GM19324 (cell line): ENCODE data around the gene GRP.

Experiments
- ATAC-seq: cut with Tn5 transposase; IDR thresholded peaks from one replicate; pipeline ENCODE4 v1.9.1; 2021; ENCODE audit warnings: mild to moderate bottlenecking, moderate library complexity; ENCODE audit not compliant: unreplicated experiment, low FRiP score

Gene GRP

DNA sequence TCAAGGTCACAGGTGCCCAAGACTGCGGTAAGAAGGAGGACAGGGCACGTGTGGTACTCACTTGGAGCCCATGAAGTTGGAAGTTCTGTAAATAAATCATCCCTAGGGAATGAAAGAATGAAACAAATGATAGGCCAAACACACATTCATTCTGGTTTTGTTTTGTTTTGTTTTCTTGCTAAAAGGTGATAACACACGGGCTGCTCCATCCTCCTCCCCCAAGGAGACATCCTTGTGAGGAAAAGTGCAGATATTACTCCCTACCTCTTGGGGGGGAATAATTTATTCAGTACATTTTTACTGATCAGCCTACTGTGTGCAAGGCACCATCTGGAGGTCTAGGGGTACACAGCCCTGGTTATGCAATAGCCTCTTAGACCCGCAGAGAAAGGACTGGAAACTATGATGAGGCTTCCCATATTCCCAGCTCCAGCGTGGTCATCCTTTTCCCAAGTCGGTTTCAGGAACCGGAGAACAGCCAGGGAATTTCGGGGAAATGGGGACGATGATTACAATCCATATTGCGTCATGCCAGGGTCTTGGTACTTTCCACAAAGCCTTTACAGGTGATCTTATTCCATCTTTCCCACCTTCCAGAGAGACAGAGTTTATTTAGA lies 47.0 kb downstream of the GRP start:
- ATAC-seq: no peak

DNA sequence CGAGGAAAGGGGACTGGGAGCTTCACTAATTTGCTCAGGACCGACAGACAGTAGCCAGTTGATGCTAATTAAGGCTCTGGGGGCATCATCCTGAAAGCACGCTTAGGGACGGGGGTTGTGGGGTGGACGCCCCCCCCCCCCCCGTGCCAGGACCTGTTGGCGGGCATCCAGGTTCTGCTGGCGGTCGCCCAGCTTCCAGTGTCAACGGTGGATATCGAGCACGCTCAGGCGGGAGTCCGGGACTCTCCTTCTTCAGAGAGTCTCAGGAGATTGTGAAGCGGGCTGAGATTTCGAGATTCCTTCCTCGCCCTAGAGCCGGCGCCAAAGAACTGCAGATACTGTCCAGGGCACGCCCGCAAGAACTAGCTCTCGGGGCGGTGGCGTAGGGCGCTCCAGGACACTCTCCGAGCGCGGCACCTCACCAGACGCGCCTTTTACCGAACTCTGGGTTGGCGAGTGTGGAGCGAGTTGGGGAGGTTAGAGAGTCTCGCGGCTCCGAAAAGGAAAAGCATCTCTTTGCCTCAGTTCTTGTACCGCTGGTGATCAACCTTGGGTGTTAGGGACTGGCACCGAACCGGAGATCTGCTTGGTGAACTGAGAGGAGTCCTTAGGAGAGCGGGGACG lies 47.7 kb downstream of the GRP start:
- no peak for ATAC-seq

- ATAC-seq: no peak
Observed at GRCh38 chr18:59268127-59268720, 48.3 kb downstream of the GRP start.

GRCh38 chr18:59268721-59269562 lies 49.0 kb downstream of the GRP start:
- no peak for ATAC-seq

- ATAC-seq: no peak
Observed at GRCh38 chr18:59269563-59270119, 49.7 kb downstream of the GRP start.

DNA sequence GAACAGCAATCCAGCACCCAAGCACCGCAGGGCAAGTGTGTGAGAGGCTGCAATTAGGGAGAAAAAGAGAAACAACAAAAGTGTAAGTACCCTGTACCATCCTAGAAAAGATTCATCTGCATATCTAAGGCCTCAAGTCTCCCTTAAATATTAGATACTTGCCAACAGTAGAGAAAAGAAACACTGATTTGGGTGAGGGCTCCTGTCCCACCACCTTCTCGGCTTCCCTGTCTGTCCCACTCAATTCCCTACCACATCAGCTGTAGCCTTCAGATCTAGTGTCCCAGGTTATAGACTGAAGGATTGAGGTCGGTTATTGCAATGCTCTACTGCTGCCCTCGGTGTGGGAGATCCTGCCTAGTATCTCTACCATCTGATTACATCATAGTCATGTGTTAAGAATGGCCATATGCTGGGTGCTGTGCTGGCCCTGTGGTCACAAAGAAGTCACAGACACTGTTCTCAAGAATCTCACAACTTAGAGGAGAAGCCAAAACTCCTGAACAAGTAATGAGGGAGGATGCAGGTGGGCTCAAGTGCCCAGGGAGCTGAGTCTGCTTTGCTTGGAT lies 50.8 kb downstream of the GRP start:
- ATAC-seq: no peak

- no peak for ATAC-seq
Observed at GRCh38 chr18:59271606-59272220, 51.8 kb downstream of the GRP start.

DNA sequence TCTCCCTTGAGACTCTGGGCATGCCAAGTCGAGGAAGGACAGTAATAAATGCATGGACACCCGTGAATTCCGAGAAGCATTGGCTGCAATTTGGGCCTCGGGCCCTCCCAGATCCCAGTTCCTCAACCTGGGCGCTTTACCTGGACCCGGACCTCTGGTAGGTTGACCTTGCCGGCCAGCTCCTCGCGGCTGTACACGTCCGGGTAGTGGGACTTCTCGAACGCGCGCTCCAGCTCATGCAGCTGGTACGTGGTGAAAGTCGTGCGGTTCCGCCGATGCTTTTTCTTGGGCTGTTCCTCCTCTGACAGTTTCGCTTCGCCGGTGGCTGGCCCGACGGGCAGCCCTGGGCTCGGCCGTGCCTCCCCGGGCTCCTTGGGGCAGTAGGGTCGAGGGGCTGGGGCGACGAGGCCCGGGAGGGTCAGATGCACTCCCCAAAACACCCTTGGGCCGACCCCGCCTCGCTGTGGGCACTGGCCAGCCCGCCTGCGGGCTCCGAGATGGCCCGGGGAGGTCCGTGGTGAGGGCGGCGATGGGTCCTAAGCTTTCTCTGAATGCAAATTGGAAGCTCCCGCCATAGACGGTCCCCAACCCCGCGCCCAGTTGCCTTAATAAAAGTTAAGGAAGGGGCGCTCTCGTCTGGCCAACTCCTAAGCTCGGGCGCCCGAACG lies 52.4 kb downstream of the GRP start:
- ATAC-seq: no peak

DNA sequence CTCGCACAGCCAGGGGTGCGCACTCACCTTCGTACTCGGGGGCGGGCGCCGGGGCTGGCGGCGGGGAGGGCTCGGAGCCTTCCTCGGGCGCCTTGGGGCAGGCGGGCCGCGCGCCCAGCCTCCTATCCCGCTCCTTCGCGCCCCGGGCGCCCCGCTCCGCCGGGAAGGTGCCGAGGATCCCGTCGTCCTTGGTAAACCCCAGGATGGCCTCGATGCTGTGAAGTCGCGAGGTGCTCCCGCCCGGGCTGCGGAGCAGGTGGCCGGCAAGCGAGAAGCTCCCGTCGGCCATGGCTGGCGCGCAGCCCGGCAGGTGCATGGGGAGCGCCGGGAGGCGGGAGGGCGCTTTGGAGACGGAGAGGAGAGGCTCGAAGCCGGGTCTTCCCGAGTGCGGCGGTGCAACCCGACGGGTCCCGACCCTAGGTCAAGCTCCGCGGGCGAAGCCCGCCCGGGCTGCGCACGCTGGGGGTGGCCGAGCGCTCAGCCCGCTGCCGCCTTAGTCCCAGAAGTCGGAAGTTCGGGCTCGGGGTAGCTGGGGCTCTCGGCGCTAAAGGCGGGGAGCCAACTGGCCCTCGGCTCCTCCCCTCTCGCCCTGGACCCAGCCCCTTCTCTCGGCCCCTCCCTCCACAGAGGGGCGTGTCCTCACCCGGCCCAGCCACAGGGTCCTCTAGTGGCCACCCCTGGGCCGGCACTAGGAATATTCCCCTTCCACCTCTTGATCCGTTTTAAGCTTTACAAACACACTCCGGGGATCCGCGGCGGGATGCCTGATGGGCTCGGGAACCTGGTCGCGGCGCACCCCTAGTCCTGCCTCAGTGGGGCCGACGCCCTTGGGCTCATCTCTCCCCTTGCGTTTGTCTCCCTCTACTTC lies 53.2 kb downstream of the GRP start, which contains the start of gene RAX:
Gene RAX (minus strand): TSS at position 564 of the 868 bp plus-strand sequence. CDS start 248 bp downstream, at position 316.
- no peak for ATAC-seq

- no peak for ATAC-seq
Observed at GRCh38 chr18:59273759-59274532, 54.0 kb downstream of the GRP start.

GRCh38 chr18:59274533-59274928 lies 54.6 kb downstream of the GRP start:
- ATAC-seq: no peak

- no peak for ATAC-seq
Observed at GRCh38 chr18:59275406-59275949, 55.5 kb downstream of the GRP start.

GRCh38 chr18:59276047-59276446 lies 56.1 kb downstream of the GRP start:
- no peak for ATAC-seq

DNA sequence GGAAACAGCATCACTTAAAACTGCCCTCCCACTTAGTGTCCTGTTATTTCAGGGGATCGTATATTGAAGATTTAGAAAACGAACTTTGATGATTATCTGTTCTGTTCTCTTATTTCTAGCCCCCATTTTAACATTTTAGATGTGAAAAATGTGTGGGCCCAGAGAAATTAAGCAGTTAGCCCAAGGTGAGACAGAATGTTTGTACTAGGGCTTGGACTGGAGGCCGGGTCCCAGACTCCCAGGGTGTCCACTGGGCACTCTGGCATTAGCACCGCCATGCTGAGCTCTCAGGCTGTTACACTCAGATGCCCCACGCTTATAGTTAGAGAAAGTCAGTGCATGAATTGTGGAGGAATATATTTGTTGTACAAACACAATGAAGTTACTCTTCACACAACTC lies 58.8 kb downstream of the GRP start:
- no peak for ATAC-seq

- no peak for ATAC-seq
Observed at GRCh38 chr18:59279193-59279592, 59.2 kb downstream of the GRP start.

DNA sequence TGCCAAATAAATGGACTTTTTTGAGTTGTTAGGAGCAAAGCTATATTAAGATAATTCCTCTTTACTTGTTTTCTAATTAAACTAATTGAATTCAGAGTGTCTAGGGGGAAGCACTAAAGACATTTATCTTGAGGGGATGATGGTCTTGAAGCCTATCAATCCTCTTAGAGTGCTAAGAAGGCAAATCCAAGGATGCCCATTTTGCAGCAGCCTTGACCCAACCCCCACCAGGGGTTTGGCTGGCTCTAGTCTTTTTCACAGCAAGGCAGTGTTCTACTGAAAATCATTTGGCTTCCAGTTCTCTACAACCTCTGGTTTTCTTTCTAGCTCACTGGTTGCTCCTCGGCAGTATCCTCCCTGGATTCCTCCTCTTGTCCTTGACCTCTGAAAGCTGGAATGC lies 59.8 kb downstream of the GRP start:
- no peak for ATAC-seq
